ENCODE data around the gene C16orf96. TPM values are rescaled to one million over a fixed set of nuclear protein-coding genes. Genes with fewer than 3 reads are reported as not detected.

The C16orf96 gene
- total RNA-seq, 1 experiment from 2014 or later: 1.3 TPM

GRCh38 chr16:4552541-4552940 lies 3.6 kb upstream of the C16orf96 start (continued):
- TF ChIP-seq ZNF425 (CRISPR knock-in tag; conservative IDR thresholded peaks at IDR 0.05) (no peak), ERG (CRISPR knock-in tag; IDR thresholded peaks at IDR 0.05) (no peak), SMAD4 (CRISPR knock-in tag; IDR thresholded peaks at IDR 0.05) (no peak), GTF2I (CRISPR knock-in tag; conservative IDR thresholded peaks at IDR 0.05) (no peak)

- ATAC-seq: no peak
- Mint-ChIP-seq H3K36me3 (no peaks in the 10 kb centered on the region), H3K4me3 (no peak overlapping the region)
Measured at GRCh38 chr16:4556580-4556979, 440 bp downstream of the C16orf96 start.

More at GRCh38 chr16:4556580-4556979, 440 bp downstream of the C16orf96 start:
- no peak for DNase-seq (ENCODE audit: low spot score)
- TF ChIP-seq USF2 (CRISPR knock-in tag; IDR thresholded peaks at IDR 0.05) (no peak), ZNF532 (CRISPR knock-in tag; IDR thresholded peaks at IDR 0.05; ENCODE audit: borderline replicate concordance) (no peak), E2F4 (CRISPR knock-in tag; IDR thresholded peaks at IDR 0.05; ENCODE audit: borderline replicate concordance, low read depth) (no peak), PRRX2 (CRISPR knock-in tag; IDR thresholded peaks at IDR 0.05) (no peak), TEAD1 (CRISPR knock-in tag; IDR thresholded peaks at IDR 0.05) (no peak), AR (CRISPR knock-in tag; IDR thresholded peaks at IDR 0.05) (no peak), MAX (CRISPR knock-in tag; IDR thresholded peaks at IDR 0.05) (no peak), ZNF425 (CRISPR knock-in tag; conservative IDR thresholded peaks at IDR 0.05) (no peak), MLX (CRISPR knock-in tag; IDR thresholded peaks at IDR 0.05) (no peak), ZBTB43 (CRISPR knock-in tag; IDR thresholded peaks at IDR 0.05) (no peak), NFATC4 (CRISPR knock-in tag; IDR thresholded peaks at IDR 0.05) (no peak)
- peaks cover 3% of the 10 kb centered on the region; the same call in 1 of the 2 replicates for H3K27me3 Mint-ChIP-seq (ENCODE audit: low read depth)
- CTCF ChIA-PET: interaction anchor here (1.0 to 1.6 kb wide), 4 partner anchors 10 to 39 kb away, joined by 3 to 6 read pairs (median 5); no protein-coding TSS in a partner anchor
- no peak overlapping the region for H3K27ac Mint-ChIP-seq
- no peaks in the 10 kb centered on the region for H3K4me1 Mint-ChIP-seq
- H3K9me3 Mint-ChIP-seq: no peaks in the 10 kb centered on the region
- POLR2A ChIA-PET: no interaction called here

Measured in WTC11 (cell line).